HG03521 (cell line): Measurements from ENCODE around the gene NDOR1.

Experiments
- ATAC-seq: cut with Tn5 transposase; IDR thresholded peaks from one replicate; pipeline ENCODE4 v1.9.1; 2021; ENCODE audit warnings: mild to moderate bottlenecking, moderate library complexity; ENCODE audit not compliant: unreplicated experiment

NDOR1 gene

DNA sequence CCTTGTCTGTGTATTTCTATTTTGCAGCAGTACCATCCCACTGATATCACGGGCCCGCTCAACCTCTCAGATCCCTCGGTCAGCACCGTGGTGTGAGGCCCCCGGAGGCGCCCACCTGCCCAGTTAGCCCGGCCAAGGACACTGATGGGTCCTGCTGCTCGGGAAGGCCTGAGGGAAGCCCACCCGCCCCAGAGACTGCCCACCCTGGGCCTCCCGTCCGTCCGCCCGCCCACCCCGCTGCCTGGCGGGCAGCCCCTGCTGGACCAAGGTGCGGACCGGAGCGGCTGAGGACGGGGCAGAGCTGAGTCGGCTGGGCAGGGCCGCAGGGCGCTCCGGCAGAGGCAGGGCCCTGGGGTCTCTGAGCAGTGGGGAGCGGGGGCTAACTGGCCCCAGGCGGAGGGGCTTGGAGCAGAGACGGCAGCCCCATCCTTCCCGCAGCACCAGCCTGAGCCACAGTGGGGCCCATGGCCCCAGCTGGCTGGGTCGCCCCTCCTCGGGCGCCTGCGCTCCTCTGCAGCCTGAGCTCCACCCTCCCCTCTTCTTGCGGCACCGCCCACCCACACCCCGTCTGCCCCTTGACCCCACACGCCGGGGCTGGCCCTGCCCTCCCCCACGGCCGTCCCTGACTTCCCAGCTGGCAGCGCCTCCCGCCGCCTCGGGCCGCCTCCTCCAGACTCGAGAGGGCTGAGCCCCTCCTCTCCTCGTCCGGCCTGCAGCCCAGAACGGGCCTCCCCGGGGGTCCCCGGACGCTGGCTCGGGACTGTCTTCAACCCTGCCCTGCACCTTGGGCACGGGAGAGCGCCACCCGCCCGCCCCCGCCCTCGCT, 37.5 kb upstream of the NDOR1 start:
- ATAC-seq: no peak

DNA sequence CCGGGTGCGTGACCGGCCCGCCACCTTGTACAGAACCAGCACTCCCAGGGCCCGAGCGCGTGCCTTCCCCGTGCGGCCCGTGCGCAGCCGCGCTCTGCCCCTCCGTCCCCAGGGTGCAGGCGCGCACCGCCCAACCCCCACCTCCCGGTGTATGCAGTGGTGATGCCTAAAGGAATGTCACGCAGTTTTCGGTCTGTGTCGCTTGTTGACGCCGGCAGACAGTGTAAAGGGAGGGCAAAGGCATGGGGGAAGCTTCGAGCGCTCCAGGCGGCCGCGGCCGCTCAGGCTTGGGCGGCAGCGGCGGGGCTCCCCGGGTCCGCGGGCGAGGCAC, 37.0 kb upstream of the NDOR1 start:
- ATAC-seq: no peak

GRCh38 chr9:137168904-137169856, 36.3 kb upstream of the NDOR1 start:
- no peak for ATAC-seq

GRCh38 chr9:137169896-137170358, 35.6 kb upstream of the NDOR1 start, which contains the start of gene LRRC26:
TSS of gene LRRC26 (minus strand) at chr9:137170051. CDS start at chr9:137169943, 108 bp downstream.
- ATAC-seq: no peak

GRCh38 chr9:137170486-137171148, 34.9 kb upstream of the NDOR1 start:
- ATAC-seq: no peak

GRCh38 chr9:137171149-137171900, 34.2 kb upstream of the NDOR1 start:
- no peak for ATAC-seq

GRCh38 chr9:137172901-137173795, 32.4 kb upstream of the NDOR1 start:
- no peak for ATAC-seq

GRCh38 chr9:137173796-137174664, 31.5 kb upstream of the NDOR1 start:
- no peak for ATAC-seq

GRCh38 chr9:137174722-137175293, 30.7 kb upstream of the NDOR1 start:
- no peak for ATAC-seq

GRCh38 chr9:137175345-137175961, 30.0 kb upstream of the NDOR1 start:
- no peak for ATAC-seq

GRCh38 chr9:137176302-137177182, 29.0 kb upstream of the NDOR1 start:
- no peak for ATAC-seq

- no peak for ATAC-seq
Observed at GRCh38 chr9:137178201-137178938, 27.1 kb upstream of the NDOR1 start.

- no peak for ATAC-seq
Observed at GRCh38 chr9:137178939-137179630, 26.4 kb upstream of the NDOR1 start.

DNA sequence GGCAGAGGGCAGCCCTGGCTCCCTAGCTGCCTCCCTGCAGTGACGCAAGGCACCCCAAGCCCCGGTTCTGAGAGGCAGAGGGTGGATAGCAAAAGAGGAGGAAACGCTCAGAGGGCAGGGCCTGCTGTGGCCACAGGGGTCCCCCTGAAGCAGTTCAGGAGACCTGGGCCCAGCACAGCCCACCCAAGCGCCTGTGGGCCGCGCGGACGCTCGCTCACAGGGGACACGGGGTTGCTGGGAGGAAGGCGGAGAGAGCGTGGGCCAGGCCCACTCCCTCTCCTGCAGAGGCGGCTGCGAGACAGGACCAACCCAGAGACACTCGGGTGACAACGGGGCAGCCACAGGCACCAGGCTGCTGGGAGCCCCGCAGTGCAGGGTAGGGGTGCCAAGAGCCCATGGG, 25.7 kb upstream of the NDOR1 start:
- no peak for ATAC-seq

DNA sequence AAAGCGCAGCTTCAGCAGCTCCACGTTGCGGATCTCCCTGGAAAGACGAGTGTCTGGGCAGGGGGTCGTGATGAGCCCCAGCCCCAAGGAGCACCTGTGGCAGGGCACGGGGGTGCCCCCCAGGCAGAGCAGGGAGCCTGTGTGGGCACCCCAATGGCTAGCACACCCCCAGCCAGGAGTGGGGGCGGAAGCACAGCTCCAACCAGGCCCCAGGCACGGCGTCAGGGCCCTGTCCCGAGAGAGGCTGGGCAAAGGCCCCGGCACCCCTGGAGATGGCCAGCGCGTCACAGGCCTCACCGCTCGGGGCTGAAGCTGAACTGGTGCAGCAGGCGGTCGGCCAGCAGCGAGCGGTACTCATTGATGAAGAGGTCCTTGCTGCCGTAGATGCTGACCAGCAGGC, 25.0 kb upstream of the NDOR1 start:
- no peak for ATAC-seq
